A673 (cell line): ENCODE measurements around the gene SLC7A1.

ENCODE experiments used
- CTCF ChIP-seq: fragments of 300-800, 200-600 bp; sonication (generic); conservative IDR thresholded peaks from 2 replicates; pipeline ENCODE4 v1.5.1; 2017; ENCODE audit warnings: low read depth, mild to moderate bottlenecking, antibody characterized with exemption, low read length, moderate library complexity, mixed read lengths
- EZH2 ChIP-seq: fragments of 200-600 bp; sonication (generic); IDR thresholded peaks from 2 replicates; pipeline ENCODE4 v1.6.1; 2017; ENCODE audit warnings: borderline replicate concordance, low read depth, mild to moderate bottlenecking, mixed read lengths, antibody characterized with exemption, low read length; ENCODE audit not compliant: poor library complexity, severe bottlenecking

DNA sequence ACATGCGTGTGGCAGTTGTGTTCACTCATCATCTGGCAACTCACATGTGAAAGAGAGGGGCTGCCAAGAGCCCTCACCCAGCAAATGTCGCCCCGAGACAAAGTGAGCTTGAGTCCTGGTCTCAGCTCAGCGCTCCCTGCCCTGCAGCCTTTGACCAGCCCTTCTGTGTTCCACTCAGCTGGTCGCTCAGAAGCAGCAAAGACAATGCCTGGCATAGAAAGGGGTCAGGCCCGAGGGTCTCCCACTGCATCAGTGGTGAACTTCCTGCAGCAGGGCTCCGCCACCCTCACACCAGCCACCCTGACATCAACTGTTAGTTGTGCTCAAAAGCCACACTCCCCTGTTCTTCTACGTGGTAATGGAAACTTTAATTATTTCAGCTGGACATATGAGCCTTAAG, 68.0 kb downstream of the SLC7A1 start:
- TF ChIP-seq CTCF (no peak), EZH2 (no peak)
